ENCODE results near the gene RPS21.

The RPS21 gene

GRCh38 chr20:62359491-62360121 is 27.3 kb upstream of the RPS21 start:
- no peak overlapping the region for H3K4me3 ChIP-seq (ENCODE audit: low read depth in 1 of 2, low read length in 2 of 2)
- H3K36me3 ChIP-seq (ENCODE audit: control insufficient read depth in 1 of 2, insufficient read depth in 2 of 2, low read length in 2 of 2) = no peaks in the 10 kb centered on the region
- H3K9me3 ChIP-seq (ENCODE audit: control insufficient read depth in 1 of 2, low read length in 2 of 2) = no peaks in the 10 kb centered on the region
- H3K27ac ChIP-seq (ENCODE audit: low read depth, low read length) = peak overlapping the region; percentile 58
- peaks cover 0 to 1% of the 10 kb centered on the region in 2 donors for H3K27me3 ChIP-seq (ENCODE audit: control insufficient read depth in 1 of 2, insufficient read depth in 2 of 2, low read length in 2 of 2)
- no peak overlapping the region for H3K9ac ChIP-seq (ENCODE audit: low read depth in 1 of 2, low read length in 2 of 2)
- H3K4me1 ChIP-seq (ENCODE audit: control insufficient read depth in 1 of 2, insufficient read depth in 2 of 2, low read length in 2 of 2) = peaks cover 7 to 35% of the 10 kb centered on the region in 2 donors

GRCh38 chr20:62360854-62361798 is 25.8 kb upstream of the RPS21 start:
- Histone ChIP-seq H3K27ac (ENCODE audit: low read depth, low read length) (peak overlapping the region; percentile 32), H3K9me3 (ENCODE audit: control insufficient read depth in 1 of 2, low read length in 2 of 2) (no peaks in the 10 kb centered on the region), H3K36me3 (ENCODE audit: control insufficient read depth in 1 of 2, insufficient read depth in 2 of 2, low read length in 2 of 2) (no peaks in the 10 kb centered on the region), H3K9ac (ENCODE audit: low read depth in 1 of 2, low read length in 2 of 2) (no peak overlapping the region), H3K4me1 (ENCODE audit: control insufficient read depth in 1 of 2, insufficient read depth in 2 of 2, low read length in 2 of 2) (peaks cover 19 to 27% of the 10 kb centered on the region in 2 donors), H3K27me3 (ENCODE audit: control insufficient read depth in 1 of 2, insufficient read depth in 2 of 2, low read length in 2 of 2) (peaks cover 0 to 8% of the 10 kb centered on the region in 2 donors), H3K4me3 (ENCODE audit: low read depth in 1 of 2, low read length in 2 of 2) (no peak overlapping the region)

GRCh38 chr20:62361799-62362589 is 24.9 kb upstream of the RPS21 start:
- Histone ChIP-seq H3K9ac (ENCODE audit: low read depth in 1 of 2, low read length in 2 of 2) (no peak overlapping the region), H3K4me3 (ENCODE audit: low read depth in 1 of 2, low read length in 2 of 2) (no peak overlapping the region), H3K9me3 (ENCODE audit: control insufficient read depth in 1 of 2, low read length in 2 of 2) (no peaks in the 10 kb centered on the region), H3K4me1 (ENCODE audit: control insufficient read depth in 1 of 2, insufficient read depth in 2 of 2, low read length in 2 of 2) (peaks cover 17 to 23% of the 10 kb centered on the region in 2 donors), H3K27me3 (ENCODE audit: control insufficient read depth in 1 of 2, insufficient read depth in 2 of 2, low read length in 2 of 2) (peaks cover 0 to 14% of the 10 kb centered on the region in 2 donors), H3K36me3 (ENCODE audit: control insufficient read depth in 1 of 2, insufficient read depth in 2 of 2, low read length in 2 of 2) (no peaks in the 10 kb centered on the region), H3K27ac (ENCODE audit: low read depth, low read length) (peak overlapping the region; percentile 32)

GRCh38 chr20:62362590-62362940 is 24.3 kb upstream of the RPS21 start:
- Histone ChIP-seq H3K27me3 (ENCODE audit: control insufficient read depth in 1 of 2, insufficient read depth in 2 of 2, low read length in 2 of 2) (peaks cover 0 to 14% of the 10 kb centered on the region in 2 donors), H3K27ac (ENCODE audit: low read depth, low read length) (no peak overlapping the region), H3K4me3 (ENCODE audit: low read depth in 1 of 2, low read length in 2 of 2) (no peak overlapping the region), H3K36me3 (ENCODE audit: control insufficient read depth in 1 of 2, insufficient read depth in 2 of 2, low read length in 2 of 2) (no peaks in the 10 kb centered on the region), H3K9me3 (ENCODE audit: control insufficient read depth in 1 of 2, low read length in 2 of 2) (no peaks in the 10 kb centered on the region), H3K9ac (ENCODE audit: low read depth in 1 of 2, low read length in 2 of 2) (no peak overlapping the region), H3K4me1 (ENCODE audit: control insufficient read depth in 1 of 2, insufficient read depth in 2 of 2, low read length in 2 of 2) (peaks cover 19 to 20% of the 10 kb centered on the region in 2 donors)

GRCh38 chr20:62362991-62363919 is 23.6 kb upstream of the RPS21 start:
- Histone ChIP-seq H3K4me1 (ENCODE audit: control insufficient read depth in 1 of 2, insufficient read depth in 2 of 2, low read length in 2 of 2) (peaks cover 21 to 22% of the 10 kb centered on the region in 2 donors), H3K27ac (ENCODE audit: low read depth, low read length) (no peak overlapping the region), H3K4me3 (ENCODE audit: low read depth in 1 of 2, low read length in 2 of 2) (no peak overlapping the region), H3K27me3 (ENCODE audit: control insufficient read depth in 1 of 2, insufficient read depth in 2 of 2, low read length in 2 of 2) (peaks cover 2 to 14% of the 10 kb centered on the region in 2 donors), H3K9ac (ENCODE audit: low read depth in 1 of 2, low read length in 2 of 2) (no peak overlapping the region), H3K9me3 (ENCODE audit: control insufficient read depth in 1 of 2, low read length in 2 of 2) (no peaks in the 10 kb centered on the region), H3K36me3 (ENCODE audit: control insufficient read depth in 1 of 2, insufficient read depth in 2 of 2, low read length in 2 of 2) (no peaks in the 10 kb centered on the region)

GRCh38 chr20:62363920-62364851 is 22.7 kb upstream of the RPS21 start:
- Histone ChIP-seq H3K4me3 (ENCODE audit: low read depth in 1 of 2, low read length in 2 of 2) (no peak overlapping the region), H3K4me1 (ENCODE audit: control insufficient read depth in 1 of 2, insufficient read depth in 2 of 2, low read length in 2 of 2) (peaks cover 22 to 27% of the 10 kb centered on the region in 2 donors), H3K27ac (ENCODE audit: low read depth, low read length) (peak overlapping the region; percentile 32), H3K9ac (ENCODE audit: low read depth in 1 of 2, low read length in 2 of 2) (no peak overlapping the region), H3K36me3 (ENCODE audit: control insufficient read depth in 1 of 2, insufficient read depth in 2 of 2, low read length in 2 of 2) (no peaks in the 10 kb centered on the region), H3K9me3 (ENCODE audit: control insufficient read depth in 1 of 2, low read length in 2 of 2) (no peaks in the 10 kb centered on the region), H3K27me3 (ENCODE audit: control insufficient read depth in 1 of 2, insufficient read depth in 2 of 2, low read length in 2 of 2) (peaks cover 7 to 19% of the 10 kb centered on the region in 2 donors)

- Histone ChIP-seq H3K4me3 (ENCODE audit: low read depth in 1 of 2, low read length in 2 of 2) (peak overlapping the region in 1 of 2 donors; percentile 58), H3K27me3 (ENCODE audit: control insufficient read depth in 1 of 2, insufficient read depth in 2 of 2, low read length in 2 of 2) (peaks cover 7 to 22% of the 10 kb centered on the region in 2 donors), H3K27ac (ENCODE audit: low read depth, low read length) (peak overlapping the region; percentile 50)
These were observed 21.8 kb upstream of the RPS21 start for GRCh38 chr20:62364911-62365736.

GRCh38 chr20:62365814-62366369 is 21.0 kb upstream of the RPS21 start:
- H3K27ac ChIP-seq (ENCODE audit: low read depth, low read length) = peak overlapping the region; percentile 32
- H3K9ac ChIP-seq (ENCODE audit: low read depth in 1 of 2, low read length in 2 of 2) = peak overlapping the region; percentile 18 to 25
- H3K27me3 ChIP-seq (ENCODE audit: control insufficient read depth in 1 of 2, insufficient read depth in 2 of 2, low read length in 2 of 2) = peaks cover 7 to 28% of the 10 kb centered on the region in 2 donors
- H3K36me3 ChIP-seq (ENCODE audit: control insufficient read depth in 1 of 2, insufficient read depth in 2 of 2, low read length in 2 of 2) = no peaks in the 10 kb centered on the region
- H3K4me3 ChIP-seq (ENCODE audit: low read depth in 1 of 2, low read length in 2 of 2) = peak overlapping the region; percentile 58 to 60
- no peaks in the 10 kb centered on the region for H3K9me3 ChIP-seq (ENCODE audit: control insufficient read depth in 1 of 2, low read length in 2 of 2)
- H3K4me1 ChIP-seq (ENCODE audit: control insufficient read depth in 1 of 2, insufficient read depth in 2 of 2, low read length in 2 of 2) = peaks cover 27 to 32% of the 10 kb centered on the region in 2 donors

More at GRCh38 chr20:62364911-62365736, 21.8 kb upstream of the RPS21 start:
- Histone ChIP-seq H3K9me3 (ENCODE audit: control insufficient read depth in 1 of 2, low read length in 2 of 2) (no peaks in the 10 kb centered on the region), H3K9ac (ENCODE audit: low read depth in 1 of 2, low read length in 2 of 2) (no peak overlapping the region), H3K36me3 (ENCODE audit: control insufficient read depth in 1 of 2, insufficient read depth in 2 of 2, low read length in 2 of 2) (no peaks in the 10 kb centered on the region), H3K4me1 (ENCODE audit: control insufficient read depth in 1 of 2, insufficient read depth in 2 of 2, low read length in 2 of 2) (peaks cover 27% of the 10 kb centered on the region in 2 donors)

Measured in duodenal mucosa (tissue), 2 donors.